HAP-1 (cell line): ENCODE measurements around the gene HOXD12.

ENCODE experiments used
- DNase-seq, 2 experiments: peaks; one replicate each; pipeline ENCODE4 v3.0.0-alpha.2; 2016 to 2020; ENCODE audit warnings: low spot score in 2 of 2
- H3K27me3 ChIP-seq: fragments of 250-450 bp; sonication (Bioruptor Pico); 2 replicates; pipeline ENCODE4 v1.5.1; 2020; ENCODE audit warnings: low read depth, mild to moderate bottlenecking, moderate library complexity
- H3K36me3 ChIP-seq: fragments of 250-450 bp; sonication (Bioruptor Pico); replicated peaks from 2 replicates; pipeline ENCODE4 v1.5.1; 2020; ENCODE audit warnings: mild to moderate bottlenecking
- H3K4me1 ChIP-seq: fragments of 250-450 bp; sonication (Bioruptor Pico); 2 replicates; pipeline ENCODE4 v1.5.1; 2020; ENCODE audit warnings: mild to moderate bottlenecking
- H3K4me3 ChIP-seq: fragments of 250-450 bp; sonication (Bioruptor Pico); 2 replicates; pipeline ENCODE4 v1.5.1; 2020; ENCODE audit warnings: mild to moderate bottlenecking, moderate library complexity
- H3K9me3 ChIP-seq: fragments of 250-450 bp; sonication (Bioruptor Pico); 2 replicates; pipeline ENCODE4 v1.5.1; 2020; ENCODE audit warnings: mild to moderate bottlenecking, moderate library complexity
- in situ Hi-C: fragments of 300-500 bp; cut with MboI; formaldehyde crosslinking; loops from 3 replicates; pipeline ENCODE4 v1.14.3; 2020; ENCODE audit warnings: low sequenced_read_pairs, inconsistent platforms, mixed read lengths

Gene HOXD12

GRCh38 chr2:176148751-176149421, 49.3 kb downstream of the HOXD12 start:
- Histone ChIP-seq H3K27me3 (no peaks in the 10 kb centered on the region), H3K9me3 (no peaks in the 10 kb centered on the region), H3K36me3 (peaks cover 8% of the 10 kb centered on the region; the same call in 1 of the 2 replicates), H3K4me3 (no peak overlapping the region), H3K4me1 (peaks cover 9% of the 10 kb centered on the region)
- no peak for DNase-seq
- in situ Hi-C loops = no loop called here

- H3K27me3 ChIP-seq = no peaks in the 10 kb centered on the region
- no peak for DNase-seq
- H3K36me3 ChIP-seq = peaks cover 8% of the 10 kb centered on the region; the same call in 1 of the 2 replicates
- H3K9me3 ChIP-seq = no peaks in the 10 kb centered on the region
- in situ Hi-C loops = no loop called here
- no peak overlapping the region for H3K4me3 ChIP-seq
- peaks cover 9% of the 10 kb centered on the region for H3K4me1 ChIP-seq
These were observed 49.9 kb downstream of the HOXD12 start for GRCh38 chr2:176149481-176149938.

GRCh38 chr2:176149939-176150583, 50.5 kb downstream of the HOXD12 start:
- H3K4me3 ChIP-seq = no peak overlapping the region
- H3K27me3 ChIP-seq = no peaks in the 10 kb centered on the region
- DNase-seq = no peak
- peaks cover 9% of the 10 kb centered on the region for H3K4me1 ChIP-seq
- no peaks in the 10 kb centered on the region for H3K9me3 ChIP-seq
- in situ Hi-C loops = no loop called here
- H3K36me3 ChIP-seq = peaks cover 8% of the 10 kb centered on the region; the same call in 1 of the 2 replicates

GRCh38 chr2:176150584-176151441, 51.2 kb downstream of the HOXD12 start:
- in situ Hi-C loops = no loop called here
- peaks cover 10% of the 10 kb centered on the region for H3K4me1 ChIP-seq
- H3K9me3 ChIP-seq = no peaks in the 10 kb centered on the region
- no peaks in the 10 kb centered on the region for H3K27me3 ChIP-seq
- H3K4me3 ChIP-seq = no peak overlapping the region
- DNase-seq = no peak
- H3K36me3 ChIP-seq = peaks cover 7% of the 10 kb centered on the region; the same call in 1 of the 2 replicates

GRCh38 chr2:176151442-176152287, 52.1 kb downstream of the HOXD12 start, which contains the start of gene HOXD4:
Gene HOXD4, plus strand, starts transcription at chr2:176151550. Its CDS starts 84 bp downstream, at chr2:176151634.
- Histone ChIP-seq H3K36me3 (peaks cover 5% of the 10 kb centered on the region; the same call in 1 of the 2 replicates), H3K4me3 (no peak within 1 kb of the TSS), H3K4me1 (peaks cover 3% of the 10 kb centered on the region), H3K27me3 (no peaks in the 10 kb centered on the region), H3K9me3 (no peaks in the 10 kb centered on the region)
- DNase-seq = no peak
- in situ Hi-C loops = no loop called here
